MM.1S (cell line): ENCODE results near the gene PPP2CA.

Experiments used
- DNase-seq: peaks from one replicate; pipeline ENCODE4 v3.0.0-alpha.2; 2015
- H2AFZ ChIP-seq: fragments of 300-600 bp; sonication (generic); 2 replicates; pipeline ENCODE4 v1.6.0; 2016; ENCODE audit warnings: antibody characterized with exemption, low read length
- H3F3A ChIP-seq: fragments of 300-600 bp; sonication (generic); 2 replicates; pipeline ENCODE4 v1.6.1; 2016; ENCODE audit warnings: mild to moderate bottlenecking, antibody characterized with exemption, low read length, moderate library complexity, mixed read lengths; ENCODE audit not compliant: insufficient read depth
- H3K27ac ChIP-seq: fragments of 300-600 bp; sonication (generic); 2 replicates; pipeline ENCODE4 v1.5.1; 2016; ENCODE audit warnings: mild to moderate bottlenecking, low read length
- H3K27me3 ChIP-seq: fragments of 300-600 bp; sonication (generic); replicated peaks from 2 replicates; pipeline ENCODE4 v1.6.0; 2016; ENCODE audit warnings: low read length; ENCODE audit not compliant: insufficient read depth
- H3K36me3 ChIP-seq: fragments of 300-600 bp; sonication (generic); replicated peaks from 2 replicates; pipeline ENCODE4 v1.6.1; 2016; ENCODE audit warnings: mild to moderate bottlenecking, low read length, mixed read lengths; ENCODE audit not compliant: insufficient read depth
- H3K4me1 ChIP-seq: fragments of 300-600 bp; sonication (generic); 2 replicates; pipeline ENCODE4 v1.6.1; 2016; ENCODE audit warnings: low read length, mixed read lengths
- H3K4me2 ChIP-seq: fragments of 300-600 bp; sonication (generic); 2 replicates; pipeline ENCODE4 v1.6.0; 2016; ENCODE audit warnings: low read depth, low read length
- H3K4me3 ChIP-seq: fragments of 300-600 bp; sonication (generic); 2 replicates; pipeline ENCODE4 v1.5.1; 2016; ENCODE audit warnings: low read length, mixed read lengths
- H3K79me2 ChIP-seq: fragments of 300-600 bp; sonication (generic); 2 replicates; pipeline ENCODE4 v1.6.1; 2016; ENCODE audit warnings: mixed run types, low read length, mixed read lengths
- H3K9ac ChIP-seq: fragments of 300-600 bp; sonication (generic); 2 replicates; pipeline ENCODE4 v1.6.1; 2016; ENCODE audit warnings: low read length, mixed read lengths
- H3K9me2 ChIP-seq: fragments of 300-600 bp; sonication (generic); replicated peaks from 2 replicates; pipeline ENCODE4 v1.6.1; 2016; ENCODE audit warnings: mild to moderate bottlenecking, low read length, mixed read lengths; ENCODE audit not compliant: insufficient read depth
- H3K9me3 ChIP-seq: fragments of 300-600 bp; sonication (generic); replicated peaks from 2 replicates; pipeline ENCODE4 v1.6.1; 2016; ENCODE audit warnings: mild to moderate bottlenecking, low read length, mixed read lengths; ENCODE audit not compliant: insufficient read depth
- H4K20me1 ChIP-seq: fragments of 300-600 bp; sonication (generic); 2 replicates; pipeline ENCODE4 v1.6.1; 2016; ENCODE audit warnings: mild to moderate bottlenecking, low read length, moderate library complexity, mixed read lengths; ENCODE audit not compliant: insufficient read depth
- EZH2 ChIP-seq: fragments of 300-600 bp; sonication (generic); optimal IDR thresholded peaks from 2 replicates; pipeline ENCODE3; 2017; ENCODE audit warnings: low read depth, mild to moderate bottlenecking, antibody characterized with exemption, low read length, mixed read lengths
- EZH2phosphoT487 ChIP-seq: fragments of 300-600 bp; sonication (generic); IDR thresholded peaks from 2 replicates; pipeline ENCODE4 v1.6.1; 2018; ENCODE audit warnings: antibody characterized with exemption, low read length
- TF ChIP-seq, protein P1 (sequence below): fragments of 300-600 bp; sonication (generic); IDR thresholded peaks from 2 replicates; pipeline ENCODE4 v1.5.1; 2016; ENCODE audit warnings: antibody characterized with exemption, low read length, mixed read lengths

PPP2CA gene

DNA sequence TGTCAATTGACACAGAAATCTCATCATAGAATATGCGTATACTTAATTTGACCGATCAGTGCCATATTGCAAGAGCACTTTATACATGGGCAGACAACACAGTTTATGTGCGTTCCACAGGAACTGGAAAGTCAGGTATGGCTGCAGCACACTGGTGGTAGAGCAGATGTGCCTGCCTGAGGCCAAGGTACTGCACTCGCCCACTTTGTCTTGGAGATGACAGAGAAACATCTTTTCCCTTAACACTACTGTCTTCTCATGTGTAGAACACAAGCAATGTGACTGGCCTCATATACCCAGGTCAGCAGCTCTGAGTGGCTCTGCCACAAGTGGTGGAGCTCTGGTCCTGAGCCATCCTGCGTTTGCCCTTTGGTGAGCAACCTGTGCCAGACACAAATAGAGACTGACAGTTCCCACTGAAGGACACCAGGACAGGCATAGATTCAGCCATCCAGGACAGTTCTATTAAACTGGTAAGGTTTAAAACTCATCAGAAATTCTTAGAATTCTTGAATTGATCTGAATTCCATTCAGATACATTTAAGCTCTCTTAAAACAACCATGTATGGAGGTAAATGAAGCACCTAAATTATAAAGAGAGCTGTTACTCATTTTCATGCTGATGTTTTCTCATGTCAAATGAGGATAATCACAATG lies 21.0 kb upstream of the PPP2CA start:
- Histone ChIP-seq H3K79me2 (no peaks in the 10 kb centered on the region), H3K4me2 (no peak overlapping the region), H3K9me2 (no peaks in the 10 kb centered on the region), H3K9me3 (no peaks in the 10 kb centered on the region), H3K36me3 (no peaks in the 10 kb centered on the region), H3K27ac (no peak overlapping the region), H2AFZ (no peak overlapping the region), H3K27me3 (no peaks in the 10 kb centered on the region), H3K4me1 (no peaks in the 10 kb centered on the region), H4K20me1 (no peaks in the 10 kb centered on the region), H3K4me3 (no peak overlapping the region), H3K9ac (no peak overlapping the region), H3F3A (no peaks in the 10 kb centered on the region)
- no peak for DNase-seq
- no peak for TF ChIP-seq EZH2phosphoT487
- no peak for TF ChIP-seq EZH2
- TF ChIP-seq, protein P1, sequence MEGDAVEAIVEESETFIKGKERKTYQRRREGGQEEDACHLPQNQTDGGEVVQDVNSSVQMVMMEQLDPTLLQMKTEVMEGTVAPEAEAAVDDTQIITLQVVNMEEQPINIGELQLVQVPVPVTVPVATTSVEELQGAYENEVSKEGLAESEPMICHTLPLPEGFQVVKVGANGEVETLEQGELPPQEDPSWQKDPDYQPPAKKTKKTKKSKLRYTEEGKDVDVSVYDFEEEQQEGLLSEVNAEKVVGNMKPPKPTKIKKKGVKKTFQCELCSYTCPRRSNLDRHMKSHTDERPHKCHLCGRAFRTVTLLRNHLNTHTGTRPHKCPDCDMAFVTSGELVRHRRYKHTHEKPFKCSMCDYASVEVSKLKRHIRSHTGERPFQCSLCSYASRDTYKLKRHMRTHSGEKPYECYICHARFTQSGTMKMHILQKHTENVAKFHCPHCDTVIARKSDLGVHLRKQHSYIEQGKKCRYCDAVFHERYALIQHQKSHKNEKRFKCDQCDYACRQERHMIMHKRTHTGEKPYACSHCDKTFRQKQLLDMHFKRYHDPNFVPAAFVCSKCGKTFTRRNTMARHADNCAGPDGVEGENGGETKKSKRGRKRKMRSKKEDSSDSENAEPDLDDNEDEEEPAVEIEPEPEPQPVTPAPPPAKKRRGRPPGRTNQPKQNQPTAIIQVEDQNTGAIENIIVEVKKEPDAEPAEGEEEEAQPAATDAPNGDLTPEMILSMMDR: no peak

DNA sequence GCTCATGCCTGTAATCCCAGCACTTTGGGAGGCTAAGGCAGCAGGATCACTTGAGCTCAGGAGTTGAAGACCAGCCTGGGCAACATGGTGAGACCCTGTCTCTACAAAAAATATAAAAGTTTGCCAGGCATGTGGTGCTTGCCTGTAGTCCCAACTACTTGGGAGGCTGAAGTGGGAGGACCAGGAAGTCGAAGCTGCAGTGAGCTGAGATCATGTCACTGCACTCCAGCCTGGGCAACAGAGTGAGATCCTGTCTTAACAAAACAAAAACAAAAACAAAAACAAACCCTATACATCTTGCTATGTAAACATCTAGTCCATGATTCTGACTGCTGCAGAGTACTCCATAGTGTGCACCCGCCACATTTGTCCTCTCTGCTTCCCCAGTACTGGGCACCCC lies 19.8 kb upstream of the PPP2CA start:
- TF ChIP-seq, protein P1: no peak
- TF ChIP-seq EZH2 (no peak), EZH2phosphoT487 (no peak)
- Histone ChIP-seq H3K27me3 (no peaks in the 10 kb centered on the region), H3K4me2 (no peak overlapping the region), H3K36me3 (no peaks in the 10 kb centered on the region), H3F3A (no peaks in the 10 kb centered on the region), H3K79me2 (no peaks in the 10 kb centered on the region), H3K9ac (no peak overlapping the region), H3K4me1 (no peaks in the 10 kb centered on the region), H3K27ac (no peak overlapping the region), H3K4me3 (no peak overlapping the region), H3K9me2 (no peaks in the 10 kb centered on the region), H2AFZ (no peak overlapping the region), H4K20me1 (no peaks in the 10 kb centered on the region), H3K9me3 (no peaks in the 10 kb centered on the region)
- DNase-seq: no peak

DNA sequence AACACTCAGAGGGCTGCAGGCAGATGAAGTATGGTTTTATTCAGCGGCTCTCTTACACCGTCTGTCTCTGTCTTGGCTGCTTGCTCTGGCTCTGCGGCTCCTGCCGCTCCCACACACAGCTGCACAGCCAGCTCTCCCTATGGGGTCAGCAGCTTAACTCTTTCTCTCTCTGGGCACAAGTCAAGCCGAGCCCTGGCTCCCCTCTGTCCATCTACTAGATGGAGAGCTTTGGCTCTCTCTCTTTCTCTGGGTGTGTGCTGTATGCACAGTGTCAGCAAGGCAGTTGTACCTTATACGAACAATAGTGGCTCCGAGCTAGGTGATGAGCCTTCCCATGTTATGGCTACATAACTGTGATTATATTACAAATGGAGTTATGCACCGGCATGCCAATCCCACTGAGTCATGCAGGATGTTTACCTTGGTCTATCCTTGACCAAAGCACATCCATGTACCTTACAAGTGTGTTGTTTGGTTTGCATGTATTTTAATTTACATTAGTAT lies 19.3 kb upstream of the PPP2CA start:
- no peaks in the 10 kb centered on the region for H3K9me3 ChIP-seq
- H2AFZ ChIP-seq: no peak overlapping the region
- H3K4me3 ChIP-seq: no peak overlapping the region
- DNase-seq: no peak
- no peaks in the 10 kb centered on the region for H4K20me1 ChIP-seq
- H3K4me2 ChIP-seq: no peak overlapping the region
- H3K4me1 ChIP-seq: no peaks in the 10 kb centered on the region
- H3K27ac ChIP-seq: no peak overlapping the region
- no peaks in the 10 kb centered on the region for H3F3A ChIP-seq
- no peaks in the 10 kb centered on the region for H3K27me3 ChIP-seq
- H3K9ac ChIP-seq: no peak overlapping the region
- TF ChIP-seq EZH2: no peak
- TF ChIP-seq EZH2phosphoT487: no peak
- TF ChIP-seq, protein P1: no peak
- H3K36me3 ChIP-seq: no peaks in the 10 kb centered on the region
- H3K79me2 ChIP-seq: no peaks in the 10 kb centered on the region
- H3K9me2 ChIP-seq: no peaks in the 10 kb centered on the region
